SU-DHL-6 (cell line): ENCODE measurements around the gene HYLS1.

Source experiments
- H2AFZ ChIP-seq: fragments of 200-600 bp; sonication (generic); 2 replicates; pipeline ENCODE4 v1.6.1; 2014; ENCODE audit warnings: low read depth, mild to moderate bottlenecking, moderate library complexity, mixed read lengths, antibody characterized with exemption, low read length; ENCODE audit not compliant: severe bottlenecking
- H3F3A ChIP-seq: fragments of 200-600 bp; shearing (Covaris generic); 2 replicates; pipeline ENCODE4 v1.6.0; 2016; ENCODE audit warnings: antibody characterized with exemption, mild to moderate bottlenecking; ENCODE audit not compliant: insufficient read depth
- H3K27ac ChIP-seq: fragments of 200-600 bp; sonication (generic); 2 replicates; pipeline ENCODE4 v1.5.1; 2016; ENCODE audit warnings: low read depth, mild to moderate bottlenecking, low read length, moderate library complexity, mixed read lengths
- H3K27me3 ChIP-seq: fragments of 200-600 bp; sonication (generic), shearing (Covaris generic); 2 replicates; pipeline ENCODE4 v1.6.0; 2014; ENCODE audit warnings: mild to moderate bottlenecking, low read length
- H3K36me3 ChIP-seq: fragments of 200-600 bp; sonication (generic); 2 replicates; pipeline ENCODE4 v1.6.1; 2014; ENCODE audit warnings: mild to moderate bottlenecking, low read length, mixed read lengths
- H3K4me2 ChIP-seq: fragments of 300-600, 200-600 bp; shearing (Covaris generic), sonication (generic); 2 replicates; pipeline ENCODE4 v1.6.0; 2014; ENCODE audit warnings: low read length, low read depth, mild to moderate bottlenecking; ENCODE audit not compliant: poor library complexity, severe bottlenecking
- H3K4me3 ChIP-seq: fragments of 200-600 bp; sonication (generic); 2 replicates; pipeline ENCODE4 v1.5.1; 2014; ENCODE audit warnings: antibody characterized with exemption, low read length, mild to moderate bottlenecking, mixed read lengths; ENCODE audit not compliant: insufficient read depth, poor library complexity, severe bottlenecking
- H3K79me2 ChIP-seq: fragments of 200-600 bp; sonication (generic); 2 replicates; pipeline ENCODE4 v1.6.1; 2014; ENCODE audit warnings: mild to moderate bottlenecking, low read length, moderate library complexity; ENCODE audit not compliant: insufficient read depth
- H3K9ac ChIP-seq: fragments of 200-600 bp; sonication (generic); 2 replicates; pipeline ENCODE4 v1.7.0; 2014; ENCODE audit warnings: mild to moderate bottlenecking, low read length
- H3K9me2 ChIP-seq: fragments of 200-600 bp; sonication (generic); replicated peaks from 2 replicates; pipeline ENCODE4 v1.6.1; 2014; ENCODE audit warnings: low read length; ENCODE audit not compliant: insufficient read depth
- H3K9me3 ChIP-seq: fragments of 200-600 bp; sonication (generic); 2 replicates; pipeline ENCODE4 v1.6.1; 2014; ENCODE audit warnings: low read length, mixed read lengths; ENCODE audit not compliant: insufficient read depth
- H4K20me1 ChIP-seq: fragments of 200-600 bp; sonication (generic); 2 replicates; pipeline ENCODE4 v1.6.1; 2014; ENCODE audit warnings: low read depth, mild to moderate bottlenecking, antibody characterized with exemption, low read length, moderate library complexity, mixed read lengths
- EZH2phosphoT487 ChIP-seq: fragments of 200-600 bp; sonication (generic), shearing (Covaris generic); conservative IDR thresholded peaks from 2 replicates; pipeline ENCODE4 v1.6.1; 2018; ENCODE audit warnings: mild to moderate bottlenecking, antibody characterized with exemption, low read length, moderate library complexity, mixed read lengths
- TF ChIP-seq, protein P1 (sequence below): fragments of 200-600 bp; sonication (generic); IDR thresholded peaks from one replicate; pipeline ENCODE4 v1.5.1; 2017; ENCODE audit warnings: antibody characterized with exemption, mild to moderate bottlenecking, low read length, moderate library complexity; ENCODE audit not compliant: insufficient read depth, poor library complexity, severe bottlenecking

The HYLS1 gene

GRCh38 chr11:125949271-125950177 is 62.1 kb downstream of the HYLS1 start:
- no peak for TF ChIP-seq EZH2phosphoT487
- TF ChIP-seq, protein P1, sequence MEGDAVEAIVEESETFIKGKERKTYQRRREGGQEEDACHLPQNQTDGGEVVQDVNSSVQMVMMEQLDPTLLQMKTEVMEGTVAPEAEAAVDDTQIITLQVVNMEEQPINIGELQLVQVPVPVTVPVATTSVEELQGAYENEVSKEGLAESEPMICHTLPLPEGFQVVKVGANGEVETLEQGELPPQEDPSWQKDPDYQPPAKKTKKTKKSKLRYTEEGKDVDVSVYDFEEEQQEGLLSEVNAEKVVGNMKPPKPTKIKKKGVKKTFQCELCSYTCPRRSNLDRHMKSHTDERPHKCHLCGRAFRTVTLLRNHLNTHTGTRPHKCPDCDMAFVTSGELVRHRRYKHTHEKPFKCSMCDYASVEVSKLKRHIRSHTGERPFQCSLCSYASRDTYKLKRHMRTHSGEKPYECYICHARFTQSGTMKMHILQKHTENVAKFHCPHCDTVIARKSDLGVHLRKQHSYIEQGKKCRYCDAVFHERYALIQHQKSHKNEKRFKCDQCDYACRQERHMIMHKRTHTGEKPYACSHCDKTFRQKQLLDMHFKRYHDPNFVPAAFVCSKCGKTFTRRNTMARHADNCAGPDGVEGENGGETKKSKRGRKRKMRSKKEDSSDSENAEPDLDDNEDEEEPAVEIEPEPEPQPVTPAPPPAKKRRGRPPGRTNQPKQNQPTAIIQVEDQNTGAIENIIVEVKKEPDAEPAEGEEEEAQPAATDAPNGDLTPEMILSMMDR = no peak
- no peak overlapping the region for H3K27ac ChIP-seq
- H3K79me2 ChIP-seq = no peaks in the 10 kb centered on the region
- no peaks in the 10 kb centered on the region for H3K9me3 ChIP-seq
- no peaks in the 10 kb centered on the region for H3F3A ChIP-seq
- H3K9ac ChIP-seq = no peak overlapping the region
- no peaks in the 10 kb centered on the region for H3K9me2 ChIP-seq
- no peaks in the 10 kb centered on the region for H4K20me1 ChIP-seq
- H2AFZ ChIP-seq = no peak overlapping the region
- no peaks in the 10 kb centered on the region for H3K27me3 ChIP-seq
- no peak overlapping the region for H3K4me2 ChIP-seq
- no peak overlapping the region for H3K4me3 ChIP-seq
- H3K36me3 ChIP-seq = no peaks in the 10 kb centered on the region

GRCh38 chr11:125950178-125950490 is 62.7 kb downstream of the HYLS1 start:
- no peaks in the 10 kb centered on the region for H3K27me3 ChIP-seq
- H3K27ac ChIP-seq = no peak overlapping the region
- H3K4me2 ChIP-seq = no peak overlapping the region
- TF ChIP-seq EZH2phosphoT487 = no peak
- TF ChIP-seq, protein P1 = no peak
- H3K4me3 ChIP-seq = no peak overlapping the region
- no peaks in the 10 kb centered on the region for H4K20me1 ChIP-seq
- H3K36me3 ChIP-seq = no peaks in the 10 kb centered on the region
- H3K9me2 ChIP-seq = no peaks in the 10 kb centered on the region
- no peaks in the 10 kb centered on the region for H3K9me3 ChIP-seq
- no peaks in the 10 kb centered on the region for H3F3A ChIP-seq
- H2AFZ ChIP-seq = no peak overlapping the region
- no peak overlapping the region for H3K9ac ChIP-seq
- H3K79me2 ChIP-seq = no peaks in the 10 kb centered on the region
